Naive B cell (primary cell): ENCODE measurements around the gene TNNT1. TPM values are rescaled to one million over a fixed set of nuclear protein-coding genes. Genes with fewer than 3 reads are reported as not detected.
"Not testable (repeated sequence)": the region's sequence is repeated elsewhere in the genome, so short reads cannot be mapped to it uniquely, and the experiment has no call there.

Experiments
- ATAC-seq, 2 donors: fragments of 150-1000 bp; cut with Tn5 transposase; 2 replicates each; pipeline ENCODE4 v1.10.0; 2021; ENCODE audit warnings: low read depth in 2 of 2, mild to moderate bottlenecking in 2 of 2, moderate library complexity in 2 of 2
- DNase-seq: peaks from one replicate; pipeline ENCODE4 v3.0.0; 2022
- H3K27ac Mint-ChIP-seq, 6 donors: one replicate each; pipeline ENCODE4 v1.8.0; 2020 to 2022; ENCODE audit warnings: mild to moderate bottlenecking in 6 of 6, mixed read lengths in 6 of 6, moderate library complexity in 5 of 6, inconsistent platforms in 2 of 6
- H3K27me3 Mint-ChIP-seq, 3 donors: one replicate each; pipeline ENCODE4 v1.8.0; 2021 to 2022; ENCODE audit warnings: mixed read lengths in 3 of 3, mild to moderate bottlenecking in 1 of 3
- H3K36me3 Mint-ChIP-seq, 2 donors: one replicate each; pipeline ENCODE4 v1.8.0; 2020 to 2022; ENCODE audit warnings: mixed read lengths in 2 of 2, inconsistent platforms in 1 of 2, mild to moderate bottlenecking in 1 of 2
- H3K4me1 Mint-ChIP-seq, 3 donors: one replicate each; pipeline ENCODE4 v1.8.0; 2020 to 2022; ENCODE audit warnings: mixed read lengths in 3 of 3, inconsistent platforms in 1 of 3, mild to moderate bottlenecking in 1 of 3, moderate library complexity in 1 of 3
- H3K4me3 Mint-ChIP-seq, 8 donors: one replicate each; pipeline ENCODE4 v1.8.0; 2020 to 2022; ENCODE audit warnings: mild to moderate bottlenecking in 8 of 8, mixed read lengths in 8 of 8, moderate library complexity in 8 of 8, inconsistent platforms in 2 of 8
- H3K9me3 Mint-ChIP-seq, 7 donors: one replicate each; pipeline ENCODE4 v1.8.0; 2020 to 2022; ENCODE audit warnings: mixed read lengths in 7 of 7, mild to moderate bottlenecking in 5 of 7, inconsistent platforms in 2 of 7, moderate library complexity in 1 of 7
- polyA plus RNA-seq, 6 donors: library from polyadenylated mRNA; unstranded; fragments of 300-500 nt; fragmentation: Illumina TruSeq; gene quantifications; one replicate each; pipeline ENCODE4 v1.2.3, GENCODE V29; 2021; ENCODE audit warnings: low read depth in 6 of 6

The TNNT1 gene
- polyA plus RNA-seq, 6 donors from 2014 or later = not detected

DNA sequence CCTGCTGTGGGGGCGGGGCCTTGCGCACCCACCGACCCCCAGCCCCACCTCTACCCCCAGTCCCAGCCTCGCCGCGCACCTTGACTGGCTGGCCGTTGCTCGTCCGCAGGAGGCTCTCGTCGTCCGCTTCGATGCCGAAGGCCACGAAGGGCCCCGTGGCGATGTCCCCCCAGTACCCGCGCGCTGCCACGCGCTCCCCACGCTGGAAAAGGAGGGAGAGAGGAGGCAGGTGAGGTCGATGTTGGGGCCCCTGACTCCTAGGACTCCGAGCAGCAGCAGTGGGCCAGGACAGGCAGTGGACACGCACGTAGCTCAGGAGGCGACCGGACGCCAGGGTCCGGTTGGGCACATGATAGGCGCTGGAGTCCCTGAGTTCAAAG is 12.0 kb upstream of the TNNT1 start:
- H3K9me3 Mint-ChIP-seq = peaks cover 0 to 13% (median 5%) of the 10 kb centered on the region in 7 donors

DNA sequence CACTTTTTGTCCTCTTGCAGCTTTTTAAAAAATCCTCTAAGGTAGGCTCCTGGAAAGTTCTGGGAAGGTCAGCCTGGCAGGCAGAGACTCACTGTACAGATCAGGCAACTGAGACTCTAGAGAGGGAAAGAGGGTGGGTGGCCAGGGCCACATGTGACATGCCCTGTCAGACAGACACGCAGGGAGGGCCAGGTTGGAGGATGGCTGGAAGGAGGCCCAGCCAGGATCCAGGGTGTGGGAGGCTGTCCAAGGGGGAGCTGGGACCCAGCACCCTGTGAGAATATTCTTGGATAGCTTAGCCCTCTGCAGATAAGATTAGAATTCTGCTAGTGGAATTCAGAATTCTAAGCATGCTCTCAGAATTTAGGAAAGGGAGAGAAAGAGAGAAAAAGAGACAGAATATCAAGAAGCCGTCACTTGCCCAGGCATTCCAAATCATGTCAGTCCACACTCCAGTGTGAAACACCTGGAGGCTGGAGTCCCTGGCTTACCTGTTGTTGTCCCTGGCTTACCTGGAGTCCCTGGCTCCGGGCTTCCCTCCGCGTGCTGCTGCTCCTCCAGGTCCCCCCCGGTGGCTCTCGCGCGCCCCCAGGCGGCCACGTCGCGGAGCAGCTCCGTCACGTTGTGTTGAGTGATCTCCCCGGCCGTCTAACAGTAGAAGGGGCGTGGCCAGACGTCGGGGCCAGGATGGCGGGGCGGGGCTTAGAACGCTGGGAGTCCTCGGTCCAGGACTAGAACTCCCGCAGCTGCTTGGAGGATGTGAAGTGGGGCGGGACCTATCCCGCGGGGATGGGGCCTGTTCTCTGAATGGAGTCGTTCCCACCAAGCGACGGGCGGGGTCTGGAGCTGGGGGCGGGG is 11.4 kb upstream of the TNNT1 start:
- peak; percentile 69 for DNase-seq
- Mint-ChIP-seq H3K27me3 (peaks cover 34 to 79% (median 60%) of the 10 kb centered on the region in 3 donors), H3K36me3 (peaks cover 0 to 23% of the 10 kb centered on the region in 2 donors), H3K9me3 (peaks cover 0 to 10% (median 2%) of the 10 kb centered on the region in 7 donors), H3K4me1 (peaks cover 8 to 26% (median 14%) of the 10 kb centered on the region in 3 donors), H3K4me3 (peak overlapping the region in 2 of 8 donors; percentile 16 to 64), H3K27ac (peak overlapping the region in 2 of 6 donors; percentile 26 to 41)
- peak; percentile 89 to 91 for ATAC-seq

More for the DNA sequence above, 12.0 kb upstream of the TNNT1 start:
- H3K4me1 Mint-ChIP-seq = peaks cover 9 to 26% (median 14%) of the 10 kb centered on the region in 3 donors
- no peak for ATAC-seq
- H3K27ac Mint-ChIP-seq = peak overlapping the region in 1 of 6 donors; percentile 41
- H3K36me3 Mint-ChIP-seq = peaks cover 0 to 23% of the 10 kb centered on the region in 2 donors
- H3K4me3 Mint-ChIP-seq = no peak overlapping the region
- H3K27me3 Mint-ChIP-seq = peaks cover 39 to 84% (median 66%) of the 10 kb centered on the region in 3 donors
- DNase-seq = no peak

DNA sequence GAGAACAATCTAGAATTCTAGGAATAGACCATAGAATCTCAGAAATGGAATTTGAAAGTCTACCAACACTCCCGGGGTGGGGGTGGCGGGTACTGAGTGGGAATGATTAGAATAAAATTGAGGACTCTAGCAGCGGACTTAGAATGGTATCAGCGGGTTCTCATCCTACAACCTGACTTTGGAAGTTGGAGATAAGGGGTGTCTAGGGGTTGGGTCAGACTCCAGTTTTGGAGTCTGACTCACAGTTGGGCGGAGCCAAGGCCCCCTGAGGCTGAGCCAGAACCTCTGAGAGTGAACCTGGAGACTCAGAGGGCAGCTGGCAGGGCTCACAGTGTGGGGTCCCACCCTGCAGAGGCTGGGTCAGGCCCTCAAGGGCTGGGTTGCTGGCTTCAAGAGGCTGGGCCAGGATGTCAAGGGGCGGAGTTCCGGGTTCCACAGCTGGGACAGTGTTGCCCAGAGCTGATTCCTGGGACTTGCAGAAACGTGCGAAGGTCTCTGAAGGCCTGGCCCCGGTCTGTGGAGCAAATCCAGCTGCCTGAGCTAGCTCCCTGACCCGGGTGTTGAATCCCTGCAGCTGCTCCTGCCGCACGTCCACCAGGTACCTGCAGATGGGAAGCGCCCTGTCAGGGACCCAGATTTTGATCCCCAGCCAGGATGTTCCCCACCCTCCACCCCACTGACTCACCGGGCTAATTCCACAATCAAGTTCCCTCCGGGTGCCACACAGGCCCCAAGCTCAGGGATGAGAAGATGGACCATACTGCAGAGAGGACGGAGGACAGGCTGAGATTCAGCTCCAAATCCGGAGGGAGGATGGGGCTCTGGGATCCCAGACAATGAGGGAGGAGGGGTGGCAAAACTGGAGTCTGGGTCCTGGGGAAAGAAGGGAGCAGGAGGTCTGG is 10.1 kb upstream of the TNNT1 start:
- Mint-ChIP-seq H3K36me3 (peaks cover 0 to 29% of the 10 kb centered on the region in 2 donors), H3K4me1 (peaks cover 8 to 32% (median 21%) of the 10 kb centered on the region in 3 donors), H3K9me3 (peaks cover 2 to 13% (median 4%) of the 10 kb centered on the region in 7 donors), H3K27me3 (peaks cover 36 to 76% (median 59%) of the 10 kb centered on the region in 3 donors), H3K4me3 (peak overlapping the region in 1 of 8 donors; percentile 42), H3K27ac (no peak overlapping the region)
- ATAC-seq = no peak
- no peak for DNase-seq

DNA sequence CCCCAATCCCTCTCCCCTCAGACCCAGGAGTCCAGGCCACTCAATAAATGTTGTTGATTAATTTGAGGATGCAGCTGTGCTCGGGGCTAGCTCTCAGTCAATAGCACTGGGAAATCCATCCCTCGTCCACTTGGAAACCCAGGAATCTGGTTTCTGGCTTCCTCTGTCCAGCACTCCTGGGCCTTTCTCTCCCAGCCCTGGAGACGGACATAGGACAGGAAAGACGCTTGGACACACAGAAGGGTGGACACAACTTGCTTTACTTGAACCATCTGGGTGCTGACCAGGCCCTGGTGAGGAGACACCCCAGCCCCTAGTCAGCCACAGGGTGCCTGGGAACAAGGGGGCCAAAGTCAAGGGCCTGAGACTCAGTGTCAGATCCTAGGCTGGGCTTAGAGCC is 9.4 kb upstream of the TNNT1 start:
- no peak for DNase-seq
- Mint-ChIP-seq H3K4me1 (peaks cover 12 to 37% (median 26%) of the 10 kb centered on the region in 3 donors), H3K36me3 (peaks cover 0 to 34% of the 10 kb centered on the region in 2 donors), H3K4me3 (peak overlapping the region in 1 of 8 donors; percentile 29), H3K27me3 (peaks cover 36 to 74% (median 56%) of the 10 kb centered on the region in 3 donors), H3K9me3 (peaks cover 6 to 15% (median 9%) of the 10 kb centered on the region in 7 donors), H3K27ac (peak overlapping the region in 1 of 6 donors; percentile 61)
- no peak for ATAC-seq

DNA sequence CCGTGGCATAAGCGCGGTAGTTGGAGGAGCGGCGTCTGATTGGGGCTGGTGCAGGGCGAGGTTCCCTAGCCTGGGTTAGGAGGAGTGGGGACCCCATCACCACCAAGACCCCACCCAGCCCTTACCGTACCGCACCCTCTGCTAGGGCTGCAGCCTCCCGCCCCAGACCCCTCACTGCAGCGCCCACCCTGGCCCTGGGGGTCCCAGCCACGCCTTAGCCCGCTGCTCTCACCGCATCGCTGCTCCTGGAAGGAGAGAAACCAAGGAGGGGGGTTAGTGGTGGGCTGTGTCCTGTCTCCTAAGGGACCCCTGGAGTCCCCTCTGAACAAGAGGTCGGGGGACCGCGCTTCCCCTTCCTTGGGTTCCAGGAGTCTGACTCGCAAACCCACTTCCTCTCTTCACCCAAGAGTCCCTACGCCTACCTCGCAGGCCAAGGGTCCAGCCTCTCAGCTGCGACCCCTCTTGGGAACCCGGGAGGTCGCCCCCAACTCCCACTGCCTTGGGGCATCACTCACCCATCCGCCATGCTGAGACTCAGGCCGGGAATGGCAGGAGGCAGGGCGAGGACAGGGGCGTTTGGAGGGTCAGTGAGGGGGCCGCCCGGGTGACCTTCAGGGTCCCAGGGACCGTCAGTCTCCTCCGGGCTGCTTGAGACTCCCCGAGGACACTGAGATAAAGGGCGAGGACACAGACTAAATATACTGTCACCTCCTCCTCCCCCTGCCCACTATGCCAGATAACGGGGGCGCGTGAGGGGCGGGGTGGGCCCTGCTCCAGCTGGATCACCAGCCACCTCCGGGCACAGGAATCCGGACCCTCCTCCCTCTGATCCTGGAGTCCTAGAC is 8.3 kb upstream of the TNNT1 start, which contains the start of gene TNNI3:
TNNI3 (minus strand) TSS at position 669 of the 845 bp plus-strand sequence; CDS start at position 526, 143 bp downstream.
- H3K9me3 Mint-ChIP-seq = peaks cover 7 to 18% (median 10%) of the 10 kb centered on the region in 7 donors
- ATAC-seq (no peak), DNase-seq (no peak)
- peaks cover 13 to 38% (median 29%) of the 10 kb centered on the region in 3 donors for H3K4me1 Mint-ChIP-seq
- H3K4me3 Mint-ChIP-seq = peak within 1 kb of the TSS in 4 of 8 donors; percentile 35 to 77 (median 50)
- peak within 1 kb of the TSS in 1 of 6 donors; percentile 61 for H3K27ac Mint-ChIP-seq
- H3K36me3 Mint-ChIP-seq = peaks cover 0 to 36% of the 10 kb centered on the region in 2 donors
- peaks cover 29 to 74% (median 56%) of the 10 kb centered on the region in 3 donors for H3K27me3 Mint-ChIP-seq

DNA sequence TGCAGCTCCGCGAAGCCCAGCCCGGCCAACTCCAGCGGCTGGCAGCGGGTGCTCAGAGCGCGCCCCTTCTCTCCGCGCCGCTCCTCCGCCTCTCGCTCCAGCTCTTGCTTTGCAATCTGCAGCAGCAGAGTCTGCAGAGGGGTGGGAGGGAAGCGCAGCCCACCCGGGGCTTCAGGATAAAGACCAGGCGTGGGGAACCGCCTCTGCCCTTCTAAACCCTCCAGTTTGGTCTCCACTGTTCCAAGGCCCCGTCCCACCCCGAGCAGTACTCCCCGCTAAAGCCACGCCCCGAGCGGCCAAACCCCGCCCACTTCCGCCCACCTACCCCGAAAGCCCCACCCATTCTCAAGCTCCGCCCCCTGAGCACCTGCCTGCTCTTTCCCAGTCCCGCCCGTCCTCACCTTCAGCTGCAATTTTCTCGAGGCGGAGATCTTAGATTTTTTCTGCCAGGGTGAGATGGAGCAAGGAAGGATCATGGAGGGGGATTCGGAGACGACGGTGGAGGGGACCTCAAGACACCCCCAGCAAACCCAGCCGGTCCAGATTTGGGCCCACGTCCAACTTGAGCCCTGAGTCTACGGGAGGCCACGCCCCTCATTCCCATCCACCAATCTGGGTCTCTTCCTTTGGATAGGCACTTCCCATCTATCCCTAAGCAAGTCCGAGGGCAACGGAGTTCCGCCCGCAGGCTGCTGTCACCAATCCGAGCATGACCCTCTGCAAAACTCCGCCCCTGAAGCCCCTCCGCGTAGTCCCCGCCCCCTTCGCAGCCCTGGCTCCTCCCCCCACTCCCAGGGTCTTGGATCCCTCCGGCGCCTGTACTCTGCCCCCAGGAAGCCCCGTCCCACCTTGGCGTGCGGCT is 7.4 kb upstream of the TNNT1 start:
- H3K27ac Mint-ChIP-seq = no peak overlapping the region
- H3K4me1 Mint-ChIP-seq = peaks cover 19 to 44% (median 34%) of the 10 kb centered on the region in 3 donors
- peak overlapping the region in 4 of 8 donors; percentile 35 to 77 (median 55) for H3K4me3 Mint-ChIP-seq
- H3K27me3 Mint-ChIP-seq = peaks cover 30 to 69% (median 56%) of the 10 kb centered on the region in 3 donors
- H3K9me3 Mint-ChIP-seq = peaks cover 10 to 27% (median 15%) of the 10 kb centered on the region in 7 donors
- ATAC-seq (peak in 1 of 2 donors; percentile 18), DNase-seq (no peak)
- H3K36me3 Mint-ChIP-seq = peaks cover 0 to 42% of the 10 kb centered on the region in 2 donors

DNA sequence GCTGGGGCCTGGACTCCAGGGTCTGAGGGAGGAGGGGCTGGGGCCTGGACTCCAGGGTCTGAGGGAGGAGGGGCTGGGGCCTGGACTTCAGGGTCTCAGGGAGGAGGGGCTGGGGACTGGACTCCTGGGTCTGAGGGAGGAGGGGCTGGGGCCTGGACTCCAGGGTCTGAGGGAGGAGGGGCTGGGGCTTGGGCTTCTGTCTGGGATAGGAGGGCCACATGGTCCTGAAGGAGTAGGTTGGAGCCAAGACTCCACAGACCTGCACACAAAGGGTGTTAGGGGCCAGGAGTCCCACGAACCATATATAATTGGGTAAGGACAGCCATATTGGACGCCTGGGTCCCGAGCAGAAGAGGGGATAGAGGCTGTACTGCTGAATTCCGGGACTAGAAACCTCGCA is 6.8 kb upstream of the TNNT1 start:
- peaks cover 19 to 43% (median 34%) of the 10 kb centered on the region in 3 donors for H3K4me1 Mint-ChIP-seq
- DNase-seq, ATAC-seq, H3K27ac Mint-ChIP-seq: not testable (repeated sequence)
- H3K36me3 Mint-ChIP-seq = peaks cover 0 to 40% of the 10 kb centered on the region in 2 donors
- H3K9me3 Mint-ChIP-seq = peaks cover 10 to 28% (median 18%) of the 10 kb centered on the region in 7 donors
- H3K4me3 Mint-ChIP-seq = peak overlapping the region in 4 of 8 donors; percentile 36 to 73 (median 54)
- H3K27me3 Mint-ChIP-seq = peaks cover 32 to 62% (median 54%) of the 10 kb centered on the region in 3 donors

DNA sequence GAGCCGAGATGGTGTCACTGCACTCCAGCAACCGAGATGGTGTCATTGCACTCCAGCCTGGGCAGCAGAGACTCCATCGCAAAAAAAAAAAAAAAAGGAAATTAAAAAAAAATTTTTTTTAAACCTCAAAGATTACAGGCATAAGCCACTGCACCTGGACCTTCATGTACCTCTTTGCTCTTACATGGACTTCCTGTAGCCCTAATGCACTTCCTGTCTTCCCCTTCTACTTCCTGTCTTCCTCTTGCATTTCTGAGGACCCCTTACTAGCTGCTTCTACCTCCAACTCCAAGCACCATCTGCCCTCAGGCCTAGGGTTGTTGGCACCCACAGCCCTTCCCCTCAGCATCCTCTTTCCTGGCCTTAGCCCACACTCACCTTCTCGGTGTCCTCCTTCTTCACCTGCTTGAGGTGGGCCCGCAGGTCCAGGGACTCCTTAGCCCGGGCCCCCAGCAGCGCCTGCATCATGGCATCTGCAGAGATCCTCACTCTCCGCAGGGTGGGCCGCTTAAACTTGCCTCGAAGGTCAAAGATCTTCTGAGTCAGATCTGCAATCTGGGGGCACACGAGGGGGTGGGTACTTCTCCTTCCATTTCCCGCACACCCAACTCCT is 4.8 kb upstream of the TNNT1 start:
- Mint-ChIP-seq H3K9me3 (peaks cover 10 to 22% (median 18%) of the 10 kb centered on the region in 7 donors), H3K27ac (peak overlapping the region in 3 of 6 donors; percentile 55 to 94 (median 85)), H3K27me3 (peaks cover 34 to 59% (median 53%) of the 10 kb centered on the region in 3 donors), H3K36me3 (peaks cover 0 to 26% of the 10 kb centered on the region in 2 donors), H3K4me1 (peaks cover 16 to 38% (median 27%) of the 10 kb centered on the region in 3 donors), H3K4me3 (peak overlapping the region in 1 of 8 donors; percentile 5)
- no peak for ATAC-seq
- DNase-seq = no peak

DNA sequence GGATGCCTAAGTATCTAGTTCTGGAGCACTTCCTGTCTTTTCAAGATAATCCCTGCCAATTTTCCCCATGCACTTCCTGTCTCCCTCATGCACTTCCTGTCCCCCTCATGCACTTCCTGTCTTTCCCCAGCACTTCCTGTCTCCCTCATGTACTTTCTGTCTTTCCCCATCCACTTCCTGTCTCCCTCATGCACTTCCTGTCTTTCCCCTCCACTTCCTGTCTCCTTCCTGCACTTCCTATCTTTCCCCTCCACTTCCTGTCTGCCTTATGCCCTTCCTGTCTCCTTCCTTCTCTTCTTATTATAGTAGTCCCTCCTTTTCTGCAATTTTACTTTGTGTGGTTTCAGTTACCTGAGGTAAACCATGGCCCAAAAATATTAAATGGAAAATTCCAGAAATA is 3.0 kb upstream of the TNNT1 start:
- DNase-seq (no peak), ATAC-seq (no peak)
- Mint-ChIP-seq H3K27ac (peak overlapping the region in 3 of 6 donors; percentile 3 to 87 (median 75)), H3K9me3 (peaks cover 10 to 22% (median 18%) of the 10 kb centered on the region in 7 donors), H3K4me3 (peak overlapping the region in 2 of 8 donors; percentile 28 to 56), H3K4me1 (peaks cover 16 to 27% (median 27%) of the 10 kb centered on the region in 3 donors), H3K36me3 (peaks cover 0 to 20% of the 10 kb centered on the region in 2 donors), H3K27me3 (peaks cover 38 to 55% (median 51%) of the 10 kb centered on the region in 3 donors)

DNA sequence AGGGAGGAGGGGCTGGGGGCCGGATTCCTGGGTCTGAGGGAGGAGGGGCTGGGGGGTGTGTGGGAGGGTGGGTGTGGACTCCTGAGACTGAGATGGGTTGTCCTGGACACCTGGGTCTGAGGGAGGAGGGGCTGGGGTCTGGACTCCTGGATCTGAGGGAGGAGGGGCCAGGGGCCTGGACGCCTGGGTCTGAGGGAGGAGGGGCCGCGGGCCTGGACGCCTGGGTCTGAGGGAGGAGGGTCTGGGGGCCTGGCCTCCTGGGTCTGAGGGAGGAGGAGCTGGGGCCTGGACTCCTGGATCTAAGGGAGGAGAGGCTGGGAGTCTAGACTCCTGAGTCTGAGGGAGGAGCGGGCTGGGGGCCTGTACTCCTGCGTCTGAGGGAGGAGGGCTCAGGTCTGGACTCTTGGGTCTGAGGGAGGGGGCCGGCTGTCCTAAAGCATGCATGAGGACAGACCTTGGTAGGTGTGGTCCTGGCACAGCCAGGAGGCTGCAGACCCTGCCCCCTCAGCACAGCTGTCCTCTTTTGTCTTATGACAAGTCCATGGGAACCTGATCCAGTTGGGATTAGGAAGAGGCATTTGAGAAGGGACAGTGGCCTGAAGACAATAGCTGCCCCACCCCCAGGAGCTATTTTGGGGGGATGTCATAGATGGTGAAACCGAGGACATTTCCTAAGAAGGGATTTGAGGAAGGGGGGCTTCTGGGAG is 1.3 kb downstream of the TNNT1 start:
- H3K9me3 Mint-ChIP-seq = peaks cover 4 to 12% (median 10%) of the 10 kb centered on the region in 7 donors
- H3K27ac Mint-ChIP-seq = no peak overlapping the region
- H3K4me3 Mint-ChIP-seq = peak overlapping the region in 1 of 8 donors; percentile 3
- peaks cover 18 to 24% (median 21%) of the 10 kb centered on the region in 3 donors for H3K4me1 Mint-ChIP-seq
- H3K36me3 Mint-ChIP-seq = peaks cover 0 to 20% of the 10 kb centered on the region in 2 donors
- H3K27me3 Mint-ChIP-seq = peaks cover 41 to 70% (median 69%) of the 10 kb centered on the region in 3 donors
- no peak for ATAC-seq
- DNase-seq = no peak
